GM18873 (cell line): Measurements from ENCODE around the gene SLC25A42.

Experiments used
- ATAC-seq: cut with Tn5 transposase; IDR thresholded peaks from one replicate; pipeline ENCODE4 v1.9.1; 2021; ENCODE audit warnings: mild to moderate bottlenecking, moderate library complexity, moderate number of reproducible peaks; ENCODE audit not compliant: unreplicated experiment, low FRiP score

The SLC25A42 gene

DNA sequence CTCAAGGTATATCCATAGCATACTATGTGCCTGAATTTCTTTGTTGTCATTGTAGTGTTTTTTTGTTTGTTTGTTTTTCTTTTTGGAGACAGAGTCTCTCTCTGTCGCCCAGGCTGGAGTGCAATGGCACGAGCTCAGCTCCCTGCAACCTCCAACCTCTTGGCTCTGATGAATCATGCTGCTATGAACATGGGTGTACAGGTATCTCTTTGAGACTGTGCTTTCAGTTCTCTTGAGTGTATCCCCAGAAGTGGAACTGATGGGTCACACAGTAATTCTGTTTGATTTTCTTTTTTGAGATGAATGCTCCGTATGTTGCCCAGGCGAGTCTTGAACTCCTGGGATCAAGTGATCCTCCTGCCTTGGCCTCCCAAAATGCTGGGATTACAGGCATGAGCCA, 13.7 kb upstream of the SLC25A42 start:
- ATAC-seq: no peak

DNA sequence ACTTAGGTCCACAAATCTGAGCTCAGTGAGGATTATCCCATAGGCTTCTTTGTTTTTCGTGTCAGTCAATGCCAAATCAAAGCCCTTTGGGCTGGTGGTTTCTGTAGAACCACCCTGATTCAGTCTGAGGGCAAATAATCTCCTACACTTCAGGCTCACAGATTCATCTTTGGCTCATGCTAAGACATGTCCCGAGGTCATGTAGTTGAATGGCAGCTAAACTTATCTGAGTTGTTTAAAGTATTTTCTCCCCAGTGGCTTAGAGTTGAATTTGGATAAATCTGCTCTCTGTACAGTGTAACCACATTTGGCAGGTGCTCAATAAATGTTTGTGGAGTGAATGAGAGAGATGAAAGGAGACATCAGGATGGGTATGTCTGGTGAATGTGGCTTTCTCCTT, 13.1 kb upstream of the SLC25A42 start:
- ATAC-seq: no peak

DNA sequence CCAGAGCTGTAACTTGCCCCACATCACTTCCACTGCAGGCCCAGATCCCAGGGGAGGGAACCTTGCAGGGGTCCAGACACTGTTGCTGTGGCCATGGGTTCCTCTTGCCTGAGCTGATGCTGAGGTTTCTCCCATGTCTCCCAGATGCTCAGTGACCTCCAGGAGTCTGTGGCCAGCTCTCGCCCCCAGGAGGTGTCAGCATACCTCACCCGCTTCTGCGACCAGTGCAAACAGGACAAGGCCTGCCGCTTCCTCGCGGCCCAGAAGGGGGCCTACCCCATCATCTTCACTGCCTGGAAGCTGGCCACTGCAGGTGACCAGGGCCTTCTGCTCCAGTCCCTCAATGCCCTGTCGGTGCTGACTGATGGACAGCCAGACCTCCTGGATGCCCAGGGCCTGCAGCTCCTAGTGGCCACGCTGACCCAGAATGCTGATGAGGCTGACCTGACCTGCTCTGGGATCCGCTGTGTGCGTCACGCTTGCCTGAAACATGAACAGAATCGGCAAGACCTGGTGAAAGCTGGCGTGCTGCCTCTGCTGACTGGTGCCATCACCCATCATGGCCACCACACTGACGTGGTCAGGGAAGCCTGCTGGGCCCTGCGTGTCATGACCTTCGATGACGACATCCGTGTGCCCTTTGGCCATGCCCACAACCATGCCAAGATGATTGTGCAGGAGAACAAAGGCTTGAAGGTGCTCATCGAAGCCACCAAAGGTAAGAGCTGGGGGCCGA, 12.1 kb upstream of the SLC25A42 start:
- no peak for ATAC-seq

DNA sequence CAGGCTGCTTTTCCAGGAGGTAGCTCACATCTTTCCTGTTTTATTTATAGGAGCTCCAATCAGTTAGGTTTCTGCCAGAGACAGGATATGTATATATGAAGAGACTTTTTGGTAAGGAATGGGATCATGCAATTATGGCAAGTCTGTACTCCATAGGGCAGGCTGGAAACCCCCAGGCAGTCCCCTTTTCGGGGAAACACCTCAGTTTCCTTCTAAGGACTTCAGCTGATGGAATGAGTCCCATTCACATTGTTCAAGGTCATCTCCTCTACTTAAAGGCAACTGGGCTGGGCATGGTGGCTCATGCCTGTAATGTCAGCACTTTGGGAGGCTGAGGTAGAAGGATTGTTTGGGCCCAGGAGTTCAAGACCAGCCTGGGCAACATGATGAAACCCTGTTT, 10.9 kb upstream of the SLC25A42 start:
- ATAC-seq: no peak

DNA sequence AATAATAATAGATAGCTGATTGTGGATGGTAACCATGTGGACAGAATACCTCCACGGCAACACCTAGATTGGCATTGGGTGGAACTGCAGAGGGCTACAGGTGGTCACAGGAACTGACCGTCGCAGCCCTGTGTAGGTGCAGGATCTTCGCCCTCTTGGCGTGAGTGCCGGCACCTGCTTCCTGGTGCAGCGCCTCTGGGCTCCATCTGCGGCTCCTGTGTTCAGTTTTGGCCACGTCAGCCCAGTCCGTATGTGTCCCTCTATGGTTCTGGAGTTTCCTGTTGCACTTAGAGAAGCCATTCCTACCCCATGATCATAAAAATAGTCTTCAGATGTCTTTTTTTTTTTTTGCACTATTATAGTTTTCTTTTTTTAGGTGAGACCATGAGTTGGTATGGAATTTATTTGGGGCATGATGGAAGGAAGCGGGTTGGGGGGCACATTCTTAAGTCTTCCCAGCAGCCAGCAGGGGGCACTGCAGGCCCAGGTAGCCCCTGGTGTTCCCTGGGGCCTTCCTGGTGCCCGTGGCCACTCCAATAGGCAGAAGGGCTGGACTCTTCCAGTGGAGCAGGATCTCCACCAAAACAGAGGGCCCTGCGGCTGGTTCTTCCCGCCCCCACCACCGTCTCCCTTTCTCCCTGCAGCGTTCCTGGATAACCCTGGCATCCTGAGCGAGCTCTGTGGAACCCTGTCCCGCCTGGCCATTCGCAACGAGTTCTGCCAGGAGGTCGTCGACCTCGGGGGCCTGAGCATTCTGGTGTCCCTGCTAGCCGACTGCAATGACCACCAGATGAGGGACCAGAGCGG, 10.1 kb upstream of the SLC25A42 start:
- ATAC-seq: no peak

DNA sequence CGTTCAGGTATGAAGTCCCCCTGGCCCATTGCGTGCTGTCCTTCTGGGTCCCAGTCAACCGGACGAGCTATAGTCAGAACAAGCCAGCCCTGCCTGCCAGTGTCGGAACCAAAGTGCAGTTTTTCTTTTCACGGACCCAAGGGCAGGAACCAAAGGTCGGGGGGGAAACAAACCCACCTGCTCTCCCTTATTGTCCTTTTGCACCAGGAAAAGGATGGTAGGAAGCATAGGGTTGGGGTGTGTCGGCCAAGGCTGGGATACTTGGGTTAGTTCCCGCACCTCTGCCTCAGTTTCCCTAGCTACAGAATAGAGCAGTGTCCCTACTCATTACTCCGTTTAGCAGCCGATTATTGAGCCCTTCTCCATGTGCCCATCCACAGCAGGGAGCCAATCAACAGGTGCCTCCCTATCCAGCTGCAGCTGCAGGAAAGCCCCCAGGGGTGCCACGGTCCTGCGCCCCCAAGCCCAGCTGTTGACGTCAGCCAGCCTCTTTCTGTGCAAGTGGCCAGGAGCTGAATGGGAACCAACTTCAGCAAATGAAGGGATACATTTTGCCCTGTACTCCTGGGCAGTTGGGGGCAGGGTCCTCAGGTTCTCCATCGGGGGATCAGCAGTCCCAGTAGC, 9.4 kb upstream of the SLC25A42 start:
- no peak for ATAC-seq

DNA sequence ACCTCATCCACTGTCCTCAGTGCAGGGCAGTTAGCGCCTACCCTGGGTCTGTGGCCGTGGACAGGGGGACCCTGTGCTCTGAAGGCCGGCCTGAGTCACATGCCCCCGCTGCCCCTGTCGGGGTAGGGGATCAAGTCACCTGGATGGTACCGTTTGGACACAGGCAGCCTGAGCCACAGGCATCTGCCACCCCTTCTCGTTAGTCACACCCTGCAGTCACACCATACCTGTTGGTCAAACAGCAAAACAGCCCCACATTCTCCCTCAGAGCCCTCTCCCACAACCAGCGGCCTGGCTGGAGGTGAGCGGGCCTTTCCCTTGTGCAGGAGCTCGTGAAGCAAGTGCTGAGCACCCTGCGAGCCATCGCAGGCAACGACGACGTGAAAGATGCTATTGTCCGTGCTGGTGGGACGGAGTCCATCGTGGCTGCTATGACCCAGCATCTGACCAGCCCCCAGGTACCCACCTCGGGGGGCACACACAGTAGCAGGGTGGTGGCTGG, 8.8 kb upstream of the SLC25A42 start:
- ATAC-seq: no peak

DNA sequence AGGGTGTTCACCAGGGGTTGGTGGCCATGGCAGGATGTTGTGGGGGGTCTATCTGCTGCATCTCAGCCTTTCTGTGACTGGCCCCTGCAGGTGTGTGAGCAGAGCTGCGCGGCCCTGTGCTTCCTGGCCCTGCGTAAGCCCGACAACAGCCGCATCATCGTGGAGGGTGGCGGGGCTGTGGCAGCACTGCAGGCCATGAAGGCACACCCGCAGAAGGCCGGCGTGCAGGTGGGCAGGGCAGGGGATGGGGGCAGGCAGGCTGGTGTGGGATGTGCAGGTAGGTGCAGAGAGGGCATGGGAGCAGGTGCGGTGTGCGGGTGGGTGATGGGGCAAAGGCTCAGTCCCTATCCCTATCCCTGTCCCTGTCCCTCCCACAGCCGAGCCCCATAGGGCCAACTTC, 8.1 kb upstream of the SLC25A42 start:
- no peak for ATAC-seq

DNA sequence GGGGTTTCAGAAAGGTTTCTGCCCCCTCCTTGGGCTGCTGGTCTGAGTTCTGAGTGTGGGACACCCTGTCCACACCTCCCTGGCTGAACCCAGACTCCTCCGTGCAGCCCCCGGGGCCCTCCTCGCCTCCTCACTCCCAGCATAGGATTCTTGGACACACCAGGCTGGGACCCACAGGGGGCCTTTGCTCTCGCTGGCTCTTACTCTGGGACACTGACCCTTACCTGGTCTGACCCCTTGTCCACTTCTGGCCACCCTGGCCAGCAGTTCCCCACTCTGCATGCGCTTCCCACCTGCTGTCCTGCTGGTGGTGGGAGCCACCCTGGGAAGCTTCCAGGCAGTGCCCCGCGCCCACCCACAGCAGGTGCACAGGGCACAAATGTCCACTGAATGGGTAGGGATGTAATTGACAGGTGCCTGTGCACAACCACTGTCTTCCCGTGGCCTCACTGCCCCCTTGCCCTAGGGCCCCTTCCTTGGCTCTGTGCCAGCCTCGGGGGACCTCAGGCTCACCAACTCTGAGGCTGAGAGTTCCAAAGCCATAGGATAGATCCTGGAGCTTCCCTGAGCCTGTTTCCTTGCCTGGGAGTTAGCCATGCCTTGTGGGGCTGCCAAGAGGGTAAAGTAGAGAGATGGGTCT, 7.0 kb upstream of the SLC25A42 start:
- no peak for ATAC-seq

DNA sequence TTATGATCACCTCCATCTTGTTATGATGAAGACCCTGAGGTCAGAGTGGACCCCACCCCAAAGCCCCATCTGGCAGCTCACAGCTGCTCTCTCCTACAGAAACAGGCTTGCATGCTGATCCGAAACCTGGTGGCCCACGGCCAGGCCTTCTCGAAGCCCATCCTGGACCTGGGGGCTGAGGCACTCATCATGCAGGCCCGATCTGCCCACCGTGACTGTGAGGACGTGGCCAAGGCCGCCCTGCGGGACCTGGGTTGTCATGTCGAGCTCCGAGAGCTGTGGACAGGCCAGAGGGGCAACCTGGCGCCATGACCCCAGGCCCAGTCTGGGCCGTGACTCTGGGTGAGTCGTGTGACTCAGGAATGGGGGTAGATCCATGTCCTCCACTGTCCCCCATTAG, 6.5 kb upstream of the SLC25A42 start:
- ATAC-seq: no peak

DNA sequence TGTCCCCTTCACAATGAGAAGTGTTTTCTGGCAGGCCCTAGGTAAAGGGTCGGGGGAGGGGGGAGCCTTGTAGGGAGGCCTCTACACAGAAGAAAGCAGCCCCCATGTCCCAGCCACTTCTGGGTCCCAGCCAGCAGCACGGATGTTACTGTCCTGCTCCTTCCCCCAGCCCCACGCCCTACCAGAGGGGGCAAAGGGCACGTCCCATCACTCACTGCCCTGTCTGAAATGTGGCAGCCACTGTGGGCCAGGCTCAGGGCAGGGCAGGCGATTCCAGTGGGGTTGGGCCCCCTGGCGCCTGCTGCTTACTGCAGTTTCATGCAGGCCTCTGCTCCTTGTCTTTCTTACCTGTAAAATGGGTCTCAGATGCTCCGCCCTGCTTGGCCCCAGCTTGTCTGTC, 6.1 kb upstream of the SLC25A42 start:
- ATAC-seq: no peak

DNA sequence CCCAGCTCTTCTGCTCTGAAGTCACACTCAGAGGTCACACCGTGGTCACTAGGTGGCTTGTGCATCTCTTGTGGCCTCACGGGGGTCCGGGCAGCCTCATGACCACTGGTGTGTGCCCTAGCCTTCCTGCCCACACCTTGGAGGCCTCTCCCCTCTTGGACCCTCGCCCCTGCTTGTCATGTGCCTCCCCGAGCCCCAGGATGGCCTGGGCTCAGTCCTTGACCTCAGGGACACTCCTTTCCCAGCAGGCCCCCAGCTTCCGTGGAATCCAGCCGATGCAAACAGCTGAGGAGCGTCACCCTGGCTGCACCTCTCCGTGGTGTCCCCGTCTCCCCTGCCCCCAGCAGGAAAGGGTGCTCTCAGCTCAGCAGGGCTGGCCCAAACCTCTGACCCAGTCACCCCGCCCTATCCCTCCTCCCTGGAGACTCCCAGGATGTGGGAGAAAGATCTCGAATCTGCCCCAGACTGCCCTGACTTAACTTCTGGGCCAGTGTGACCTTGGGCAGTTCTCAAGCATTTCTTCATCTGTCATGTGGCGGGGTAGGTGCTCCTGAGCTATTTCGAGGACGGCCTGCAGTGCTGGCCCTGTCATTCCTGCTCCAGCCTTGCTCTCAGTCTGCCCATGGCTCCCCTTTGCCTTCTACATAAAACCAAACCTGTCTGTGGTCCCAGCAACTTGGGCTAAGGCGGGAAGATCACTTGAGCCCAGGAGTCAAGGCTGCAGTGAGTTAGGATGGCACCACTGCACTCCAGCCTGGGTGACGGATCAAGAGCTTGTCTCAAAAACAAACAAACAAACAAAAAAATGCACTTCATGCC, 4.6 kb upstream of the SLC25A42 start:
- no peak for ATAC-seq

DNA sequence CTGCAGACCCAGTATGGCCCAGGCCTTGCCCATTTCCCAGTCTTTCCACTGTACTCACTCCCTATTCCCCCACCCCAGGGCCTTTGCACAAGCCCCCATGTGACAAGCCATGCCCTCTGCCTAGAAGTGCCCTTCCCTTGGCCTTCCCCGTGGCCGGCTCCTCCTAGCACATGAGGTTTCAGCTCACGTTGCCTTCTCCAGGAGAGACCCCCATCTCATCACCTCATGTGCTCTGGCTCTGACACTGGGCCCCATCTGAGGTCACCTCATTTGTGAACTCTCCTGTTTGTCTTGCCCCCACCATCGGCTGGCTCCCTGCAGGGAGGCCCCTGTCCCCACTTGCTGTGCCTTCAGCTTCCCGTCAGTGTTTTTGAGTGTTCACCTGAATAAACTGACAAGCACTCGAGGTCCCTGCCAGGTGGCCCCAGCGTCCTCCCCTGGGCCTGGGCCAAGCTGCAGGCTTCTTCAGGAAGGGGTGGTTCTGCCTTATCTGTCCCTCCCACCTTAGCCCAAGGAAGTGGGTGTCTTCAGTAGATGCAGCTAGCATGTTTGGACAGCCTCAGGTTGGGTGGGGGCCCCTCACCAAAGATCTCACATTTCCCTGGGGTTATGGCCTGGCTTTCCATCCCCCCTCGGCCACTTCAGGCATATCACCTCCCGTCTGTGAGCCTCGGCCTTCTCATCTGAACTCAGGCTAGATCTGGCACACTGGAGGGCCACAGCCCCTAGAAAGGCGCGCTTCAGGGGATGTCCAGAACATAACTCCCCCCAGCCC, 3.8 kb upstream of the SLC25A42 start:
- no peak for ATAC-seq

DNA sequence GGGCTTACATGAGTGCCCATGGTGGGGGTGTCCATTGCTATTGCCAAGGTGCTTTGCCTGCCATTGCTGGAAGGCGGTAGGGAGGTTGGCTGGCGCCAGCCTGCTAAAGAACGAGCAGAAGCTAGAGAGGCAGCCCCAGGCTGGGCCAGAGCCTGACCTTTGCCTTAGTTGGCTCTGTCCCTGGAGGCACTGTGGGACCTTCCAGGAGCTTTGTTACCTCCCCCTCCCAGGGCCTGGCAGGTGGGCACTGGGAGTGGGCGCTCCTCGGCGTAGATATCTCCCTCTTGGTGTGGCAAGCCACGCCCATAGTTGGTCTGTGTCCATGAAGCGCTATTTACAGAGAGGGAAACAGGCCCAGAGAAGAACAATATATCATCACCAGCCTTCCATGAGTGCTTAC, 2.3 kb upstream of the SLC25A42 start:
- no peak for ATAC-seq

DNA sequence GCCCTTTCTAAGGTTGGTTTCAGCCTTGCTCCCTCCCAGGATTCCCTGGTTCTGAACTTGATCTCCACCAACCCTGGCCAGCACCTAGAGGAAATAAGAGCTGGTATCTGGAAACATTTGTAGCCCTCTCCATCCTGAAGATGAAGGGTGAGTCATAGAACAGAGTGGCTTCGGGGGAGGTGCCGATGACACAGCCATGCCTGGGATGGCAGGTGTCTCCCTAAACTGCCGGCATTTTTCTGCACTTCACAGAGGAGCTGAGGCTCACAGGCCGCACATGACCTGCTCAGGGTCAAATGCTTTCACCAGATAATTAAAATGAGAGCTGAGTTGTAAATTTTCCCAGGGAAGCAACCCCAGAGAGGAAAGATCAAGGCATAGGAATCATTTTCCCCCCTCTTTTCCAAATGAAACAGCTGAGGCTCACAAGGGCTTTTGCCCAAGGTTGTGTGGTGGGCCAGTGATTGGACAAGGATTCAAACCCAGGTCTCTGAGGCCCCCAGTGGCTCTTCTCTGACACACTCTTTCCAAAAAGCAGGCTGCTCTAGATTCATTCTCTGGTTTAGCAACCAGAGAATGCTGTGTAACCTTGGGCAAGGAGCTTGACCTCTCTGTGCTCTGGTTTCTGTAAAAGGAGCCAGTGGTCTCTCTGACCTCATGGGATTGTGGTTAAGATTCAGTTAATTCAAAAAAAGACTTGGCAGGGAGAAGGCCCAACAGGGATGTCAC, 1.2 kb upstream of the SLC25A42 start:
- no peak for ATAC-seq

DNA sequence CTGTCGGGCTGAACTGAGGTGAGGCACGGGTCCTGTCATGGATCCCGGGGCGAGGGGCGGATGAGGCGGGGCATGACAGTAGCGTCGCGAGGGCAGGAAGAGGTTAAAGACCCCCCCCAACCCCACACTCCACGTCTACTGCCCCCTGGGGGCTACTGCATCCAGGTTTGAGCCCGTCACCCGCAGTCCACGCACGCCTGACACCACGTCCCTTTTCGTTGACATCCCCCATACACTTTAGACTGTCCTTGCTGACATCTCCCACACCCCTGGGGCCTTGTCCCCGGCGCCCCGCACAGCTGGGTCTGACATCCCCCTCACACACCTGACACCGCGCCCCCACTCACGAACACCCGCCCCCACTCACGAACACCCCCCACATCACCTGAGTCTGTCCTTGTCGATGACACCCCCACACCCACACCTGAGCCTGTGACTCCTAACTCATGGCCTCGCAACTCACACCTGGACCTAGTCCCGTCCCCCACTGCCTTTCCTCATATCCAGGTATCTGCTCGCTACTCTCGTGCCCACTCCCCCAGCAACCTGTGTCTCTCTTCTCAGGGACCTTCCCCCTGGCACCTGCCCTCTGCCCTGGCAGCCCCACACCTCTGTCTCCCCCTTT, 416 bp downstream of the SLC25A42 start:
- ATAC-seq: no peak

DNA sequence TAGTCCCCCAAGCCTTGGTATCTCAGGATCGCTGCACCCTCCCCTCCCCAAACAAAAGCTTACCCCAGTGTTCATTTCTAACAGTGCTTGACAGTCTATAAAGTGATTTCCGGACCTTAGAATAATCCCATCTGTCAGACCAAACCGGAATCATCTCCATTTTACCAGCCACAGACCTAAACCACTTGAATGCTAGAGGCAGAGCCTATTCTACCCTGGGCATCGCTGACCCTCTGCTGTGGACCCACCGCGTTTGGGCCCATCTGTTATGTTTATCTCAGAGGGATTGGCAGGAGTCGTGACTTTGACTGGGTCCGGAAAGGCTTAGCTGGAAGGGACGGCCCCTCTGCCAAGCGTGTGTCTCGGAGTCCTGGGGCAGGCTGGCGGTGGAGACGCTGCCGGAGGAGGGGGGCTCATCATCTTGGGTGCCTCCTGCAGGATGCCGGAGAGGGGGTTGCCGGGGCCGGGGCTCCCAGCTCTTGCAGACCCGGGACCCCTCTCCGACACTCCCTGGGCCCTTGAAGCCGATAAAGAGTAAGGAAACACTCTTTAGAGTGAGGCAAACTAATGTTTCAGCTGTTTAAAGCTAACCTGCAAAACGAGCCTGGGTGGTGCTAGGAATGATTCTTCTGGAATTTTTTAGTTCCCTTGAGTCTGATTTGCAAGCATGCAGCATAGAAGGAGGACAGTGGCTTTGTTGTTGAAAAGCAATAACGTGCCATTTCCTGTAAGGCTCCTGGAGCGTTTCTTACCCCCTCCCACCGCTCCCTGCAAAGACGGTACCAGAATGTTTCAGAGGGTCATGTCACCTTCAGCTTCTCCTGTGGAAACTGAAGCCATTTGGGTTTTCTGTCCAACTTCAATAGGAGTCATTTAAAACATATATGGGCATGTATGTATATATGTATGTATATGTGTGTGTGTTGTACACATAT, 1.3 kb downstream of the SLC25A42 start:
- ATAC-seq: no peak
